HG02678 (cell line): ENCODE measurements around the gene TYW5.

Source experiments
- ATAC-seq: cut with Tn5 transposase; IDR thresholded peaks from one replicate; pipeline ENCODE4 v1.9.1; 2021; ENCODE audit warnings: mild to moderate bottlenecking, moderate library complexity; ENCODE audit not compliant: unreplicated experiment

Gene TYW5

GRCh38 chr2:199975273-199975895 is 20.1 kb upstream of the TYW5 start:
- no peak for ATAC-seq

- ATAC-seq, result no peak
These were observed 18.4 kb upstream of the TYW5 start for GRCh38 chr2:199973703-199974102.

- no peak for ATAC-seq
These were observed 16.9 kb upstream of the TYW5 start for GRCh38 chr2:199972088-199972626.

DNA sequence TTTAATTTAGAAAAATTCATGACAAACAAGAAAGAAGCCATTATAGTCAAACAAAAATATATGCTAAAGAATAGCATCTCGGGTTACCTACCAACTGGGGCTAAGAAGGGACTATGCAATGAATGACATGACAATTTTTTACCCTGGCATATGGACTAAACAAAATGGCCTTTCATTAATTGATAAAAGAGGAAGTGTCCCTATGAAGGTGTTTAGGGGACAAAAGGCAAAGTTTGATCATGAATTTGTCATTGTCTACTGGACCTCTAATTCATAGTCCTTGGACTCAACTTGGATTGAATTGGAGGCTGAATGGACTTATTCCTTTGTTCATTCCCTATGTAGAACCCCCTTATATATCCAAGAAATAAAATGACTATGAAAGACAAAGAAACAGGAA is 12.8 kb upstream of the TYW5 start:
- no peak for ATAC-seq

GRCh38 chr2:199966976-199967375 is 11.7 kb upstream of the TYW5 start:
- ATAC-seq, result no peak

DNA sequence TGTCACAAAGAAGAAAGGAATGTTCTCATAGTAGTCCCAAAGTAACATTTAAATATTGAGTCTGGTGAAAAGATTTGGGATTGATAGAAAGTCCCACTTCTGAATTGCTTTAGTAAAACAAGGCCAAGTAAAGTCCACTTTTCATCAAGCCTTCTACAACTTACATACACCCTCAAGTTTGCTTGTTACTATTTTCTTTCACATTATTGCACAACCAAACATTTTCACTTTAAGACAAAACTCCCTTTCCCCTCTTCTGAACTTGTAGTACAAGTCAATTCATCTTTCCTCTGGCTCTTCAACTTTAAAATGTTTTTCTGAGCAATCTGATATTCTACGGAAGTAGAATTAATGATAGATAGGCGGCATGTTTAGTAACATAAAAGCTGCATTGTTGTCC is 11.1 kb upstream of the TYW5 start:
- no peak for ATAC-seq

GRCh38 chr2:199962203-199962602 is 6.9 kb upstream of the TYW5 start:
- peak; percentile 66 for ATAC-seq

DNA sequence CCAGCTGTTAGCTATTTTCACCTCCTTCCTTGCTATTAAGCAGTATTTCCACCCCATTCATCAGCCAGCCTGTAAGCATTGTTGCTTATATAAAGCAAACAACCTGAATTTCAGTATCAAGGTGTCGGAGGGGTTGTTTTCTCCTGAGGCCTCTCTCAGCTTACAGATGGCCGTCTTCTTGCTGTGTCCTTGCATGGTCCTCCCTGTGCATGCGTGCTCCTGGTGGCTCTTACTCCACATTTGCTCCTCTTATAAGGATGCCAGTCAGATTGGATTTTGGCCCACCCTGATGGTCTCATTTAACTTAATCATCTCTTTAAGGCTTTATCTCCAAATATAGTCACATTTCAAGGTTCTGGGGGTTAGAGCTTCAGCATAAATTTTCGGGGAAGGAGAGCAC is 2.7 kb upstream of the TYW5 start:
- no peak for ATAC-seq

- ATAC-seq, result no peak
These were observed 730 bp upstream of the TYW5 start for GRCh38 chr2:199956062-199956380.

- peak; percentile 43 for ATAC-seq
These were observed 318 bp downstream of the TYW5 start for GRCh38 chr2:199955007-199955338.

GRCh38 chr2:199951023-199951422 is 4.3 kb downstream of the TYW5 start:
- no peak for ATAC-seq

- ATAC-seq, result no peak
These were observed 4.9 kb downstream of the TYW5 start for GRCh38 chr2:199950396-199950795.

DNA sequence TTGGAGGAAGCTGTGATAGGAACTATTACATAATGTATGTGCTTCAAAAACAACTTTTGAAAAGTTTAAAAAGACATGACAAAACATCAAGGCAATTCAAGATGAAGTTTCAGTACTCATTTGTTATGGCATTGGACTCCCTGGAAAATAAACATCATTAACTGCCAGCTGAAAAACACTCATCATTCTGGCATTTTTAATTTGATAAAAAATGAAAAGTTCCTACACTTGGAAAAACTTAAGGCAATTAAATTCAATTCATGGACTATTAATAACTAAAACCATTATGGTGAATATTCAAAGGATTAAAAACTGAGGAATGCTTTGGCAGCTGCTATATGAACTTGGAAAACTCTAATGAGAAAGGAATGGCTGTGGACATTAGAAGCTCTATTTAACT is 8.5 kb downstream of the TYW5 start:
- ATAC-seq, result no peak

DNA sequence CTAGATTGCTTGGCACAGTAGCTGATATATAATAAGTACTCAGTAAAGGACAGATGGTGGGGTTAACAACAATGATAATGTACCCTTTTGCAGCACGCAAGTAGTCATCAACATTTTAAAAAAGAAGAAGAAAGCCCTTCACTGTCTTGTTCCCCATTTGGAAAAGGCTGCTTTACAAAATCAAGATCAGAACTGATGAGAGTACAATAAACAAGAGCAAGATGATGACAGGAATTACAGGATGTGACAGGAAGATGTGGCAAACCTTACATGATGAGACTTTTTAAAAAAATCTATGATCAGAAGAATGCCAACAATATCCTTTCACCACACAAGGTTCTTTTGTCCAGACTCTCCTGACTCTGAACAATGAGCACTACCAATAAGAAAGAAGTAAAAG is 9.1 kb downstream of the TYW5 start:
- ATAC-seq, result no peak

DNA sequence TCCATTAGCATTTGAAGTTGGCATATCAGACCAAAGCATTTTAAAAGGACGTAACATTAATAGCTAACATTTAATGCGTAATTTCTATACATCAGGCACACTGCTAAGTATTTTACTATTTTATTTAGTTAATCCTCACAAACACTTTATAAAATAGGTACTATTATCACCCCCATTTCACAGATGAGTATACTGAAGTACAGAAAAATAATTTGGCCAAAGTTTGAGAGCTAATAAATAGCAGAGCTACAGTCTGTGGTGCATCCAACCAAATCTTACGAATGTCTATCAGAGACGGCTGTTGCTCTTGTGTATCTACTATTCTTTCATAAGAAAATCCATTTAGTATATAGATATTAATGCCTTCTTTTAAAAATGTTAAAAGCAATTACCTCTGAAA is 11.9 kb downstream of the TYW5 start:
- no peak for ATAC-seq

DNA sequence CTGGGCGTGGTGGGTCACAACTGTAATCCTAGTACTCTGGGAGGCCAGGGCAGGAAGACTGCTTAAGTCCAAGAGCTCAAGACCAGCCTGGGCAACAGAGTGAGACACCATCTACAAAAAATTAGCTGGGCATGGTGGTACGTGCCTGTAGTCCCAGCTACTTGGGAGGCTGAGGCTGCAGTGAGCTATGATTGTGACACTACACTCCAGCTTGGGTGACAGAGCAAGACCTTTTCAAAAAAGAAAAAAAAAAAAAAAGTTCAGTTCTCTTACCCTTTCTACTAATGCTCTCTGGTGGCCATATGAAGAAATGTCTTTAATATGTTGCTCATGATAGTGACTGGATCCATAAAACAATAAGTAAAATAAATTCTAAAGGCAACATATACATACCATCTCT is 14.9 kb downstream of the TYW5 start:
- ATAC-seq, result no peak

GRCh38 chr2:199936554-199936953 is 18.7 kb downstream of the TYW5 start:
- no peak for ATAC-seq

- no peak for ATAC-seq
These were observed 21.8 kb downstream of the TYW5 start for GRCh38 chr2:199933466-199933865.

- no peak for ATAC-seq
These were observed 22.9 kb downstream of the TYW5 start for GRCh38 chr2:199932312-199932855.

- no peak for ATAC-seq
These were observed 26.0 kb downstream of the TYW5 start for GRCh38 chr2:199929262-199929661.

GRCh38 chr2:199928626-199929025 is 26.7 kb downstream of the TYW5 start:
- ATAC-seq, result no peak

DNA sequence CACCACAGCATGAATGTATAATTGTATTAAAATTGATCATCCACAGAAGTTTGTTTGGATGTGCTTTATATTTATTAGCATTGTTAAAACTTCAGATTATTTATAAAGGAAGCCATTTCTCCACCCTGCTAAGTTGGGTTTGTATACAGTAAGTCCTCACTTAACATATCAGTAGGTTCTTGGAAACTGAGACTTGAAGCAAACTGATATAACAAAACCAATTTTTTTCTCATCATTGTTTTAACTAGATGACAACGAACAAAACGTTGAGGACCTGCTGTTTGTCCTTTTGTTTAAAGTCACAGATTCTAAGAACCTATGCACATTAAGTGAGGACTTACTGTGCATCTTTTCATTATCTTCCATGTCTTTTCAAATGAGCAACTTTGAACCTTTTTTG is 27.1 kb downstream of the TYW5 start:
- ATAC-seq, result no peak

DNA sequence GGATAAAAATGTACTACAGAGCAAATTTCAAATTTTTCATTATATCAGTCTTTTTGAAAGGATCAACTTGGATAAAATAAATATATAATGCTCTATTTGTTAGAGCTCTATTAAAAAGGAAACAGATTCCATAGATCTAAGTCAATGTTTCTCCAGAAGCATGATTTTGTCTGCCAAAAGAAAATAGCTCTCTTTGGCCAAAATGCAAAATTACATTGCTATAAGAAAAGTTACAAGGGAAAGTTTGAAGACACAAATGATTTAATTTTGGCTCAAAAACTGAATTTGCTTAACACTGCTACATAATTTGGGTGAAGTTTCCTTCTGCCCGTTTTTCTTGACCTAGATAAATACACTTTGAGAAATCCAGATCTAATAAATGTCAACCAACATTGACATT is 28.5 kb downstream of the TYW5 start:
- no peak for ATAC-seq
